ENCODE measurements around the gene CYP2D6. TPM values are rescaled to one million over a fixed set of nuclear protein-coding genes. Genes with fewer than 3 reads are reported as not detected.
A peak's percentile ranks its signal among the peaks of the same experiment; 100 is the strongest.

Gene CYP2D6
- total RNA-seq, 1 experiment from 2014 or later: 9.3 TPM

- DNase-seq: no peak
- no peak for TF ChIP-seq CTCF (IDR thresholded peaks at IDR 0.05; ENCODE audit: unreplicated experiment)
- intact Hi-C loops (cut with micrococcal nuclease; ENCODE audit: unreplicated experiment): no loop called here
- peaks cover 58% of the 10 kb centered on the region for H3K4me1 Mint-ChIP-seq (ENCODE audit: low read depth, unreplicated experiment)
- BruUV-seq (replicated peaks): no TSS peak
- H3K36me3 Mint-ChIP-seq (ENCODE audit: insufficient read depth, unreplicated experiment): peaks cover 23% of the 10 kb centered on the region
- no peaks in the 10 kb centered on the region for H3K27me3 Mint-ChIP-seq (ENCODE audit: unreplicated experiment)
- H3K27ac Mint-ChIP-seq (ENCODE audit: unreplicated experiment): no peak overlapping the region
- CTCF ChIA-PET: no interaction called here
- H3K9me3 Mint-ChIP-seq (ENCODE audit: low read depth, unreplicated experiment): no peaks in the 10 kb centered on the region
- H3K4me3 Mint-ChIP-seq (ENCODE audit: low read depth, unreplicated experiment): no peak overlapping the region
These were observed 45.8 kb upstream of the CYP2D6 start for GRCh38 chr22:42176255-42176915.

GRCh38 chr22:42174062-42174461 lies 43.5 kb upstream of the CYP2D6 start:
- CTCF ChIA-PET: no interaction called here
- Mint-ChIP-seq H3K9me3 (ENCODE audit: low read depth, unreplicated experiment) (no peaks in the 10 kb centered on the region), H3K4me3 (ENCODE audit: low read depth, unreplicated experiment) (no peak overlapping the region), H3K36me3 (ENCODE audit: insufficient read depth, unreplicated experiment) (peaks cover 22% of the 10 kb centered on the region), H3K27ac (ENCODE audit: unreplicated experiment) (no peak overlapping the region), H3K4me1 (ENCODE audit: low read depth, unreplicated experiment) (peaks cover 47% of the 10 kb centered on the region), H3K27me3 (ENCODE audit: unreplicated experiment) (no peaks in the 10 kb centered on the region)
- intact Hi-C loops (cut with micrococcal nuclease; ENCODE audit: unreplicated experiment): no loop called here
- no peak for TF ChIP-seq CTCF (IDR thresholded peaks at IDR 0.05; ENCODE audit: unreplicated experiment)
- no peak for DNase-seq
- BruUV-seq (replicated peaks): no TSS peak

GRCh38 chr22:42173183-42173926 lies 42.7 kb upstream of the CYP2D6 start:
- no peak for DNase-seq
- CTCF ChIA-PET: interaction anchor here (0.7 to 1.1 kb wide), 3 partner anchors 12 to 437 kb away, joined by 3 to 5 read pairs (median 3); no protein-coding TSS in a partner anchor
- intact Hi-C loops (cut with micrococcal nuclease; ENCODE audit: unreplicated experiment): no loop called here
- no peaks in the 10 kb centered on the region for H3K9me3 Mint-ChIP-seq (ENCODE audit: low read depth, unreplicated experiment)
- no peak overlapping the region for H3K4me3 Mint-ChIP-seq (ENCODE audit: low read depth, unreplicated experiment)
- H3K27ac Mint-ChIP-seq (ENCODE audit: unreplicated experiment): no peak overlapping the region
- H3K36me3 Mint-ChIP-seq (ENCODE audit: insufficient read depth, unreplicated experiment): peaks cover 24% of the 10 kb centered on the region
- BruUV-seq (replicated peaks): no TSS peak
- no peak for TF ChIP-seq CTCF (IDR thresholded peaks at IDR 0.05; ENCODE audit: unreplicated experiment)
- H3K27me3 Mint-ChIP-seq (ENCODE audit: unreplicated experiment): no peaks in the 10 kb centered on the region
- H3K4me1 Mint-ChIP-seq (ENCODE audit: low read depth, unreplicated experiment): peaks cover 40% of the 10 kb centered on the region

GRCh38 chr22:42172773-42173172 lies 42.2 kb upstream of the CYP2D6 start:
- CTCF ChIA-PET: interaction anchor here (0.7 to 1.1 kb wide), 3 partner anchors 11 to 437 kb away, joined by 3 to 5 read pairs (median 3); no protein-coding TSS in a partner anchor
- DNase-seq: no peak
- Mint-ChIP-seq H3K4me3 (ENCODE audit: low read depth, unreplicated experiment) (no peak overlapping the region), H3K36me3 (ENCODE audit: insufficient read depth, unreplicated experiment) (peaks cover 24% of the 10 kb centered on the region), H3K27ac (ENCODE audit: unreplicated experiment) (peak overlapping the region; percentile 48), H3K9me3 (ENCODE audit: low read depth, unreplicated experiment) (no peaks in the 10 kb centered on the region), H3K4me1 (ENCODE audit: low read depth, unreplicated experiment) (peaks cover 34% of the 10 kb centered on the region), H3K27me3 (ENCODE audit: unreplicated experiment) (no peaks in the 10 kb centered on the region)
- BruUV-seq (replicated peaks): no TSS peak
- no peak for TF ChIP-seq CTCF (IDR thresholded peaks at IDR 0.05; ENCODE audit: unreplicated experiment)
- intact Hi-C loops (cut with micrococcal nuclease; ENCODE audit: unreplicated experiment): no loop called here

Data from Calu3 (cell line).